HG03565 (cell line): ENCODE results near the gene WIZ.

ENCODE experiments used
- ATAC-seq: cut with Tn5 transposase; IDR thresholded peaks from one replicate; pipeline ENCODE4 v1.9.1; 2021; ENCODE audit warnings: mild to moderate bottlenecking, moderate library complexity; ENCODE audit not compliant: unreplicated experiment

The WIZ gene

GRCh38 chr19:15379083-15379998 lies 70.4 kb downstream of the WIZ start, which contains the start of gene AKAP8:
Gene AKAP8 (minus strand): TSS chr19:15379787. CDS start chr19:15379731, 56 bp downstream.
- ATAC-seq: peak; percentile 75

- no peak for ATAC-seq
Observed at GRCh38 chr19:15378534-15379082, 71.1 kb downstream of the WIZ start.

GRCh38 chr19:15374796-15375440 lies 74.8 kb downstream of the WIZ start:
- no peak for ATAC-seq

- ATAC-seq: no peak
Observed at GRCh38 chr19:15374105-15374651, 75.6 kb downstream of the WIZ start.

- no peak for ATAC-seq
Observed at GRCh38 chr19:15373644-15374043, 76.1 kb downstream of the WIZ start.

GRCh38 chr19:15372891-15373301 lies 76.9 kb downstream of the WIZ start:
- no peak for ATAC-seq

GRCh38 chr19:15372470-15372869 lies 77.3 kb downstream of the WIZ start:
- no peak for ATAC-seq

GRCh38 chr19:15371786-15372380 lies 77.9 kb downstream of the WIZ start:
- no peak for ATAC-seq

- no peak for ATAC-seq
Observed at GRCh38 chr19:15371119-15371518, 78.6 kb downstream of the WIZ start.
